Thoracic aorta (tissue), 2 donors: ENCODE data around the gene ACTN4. TPM values are rescaled to one million over a fixed set of nuclear protein-coding genes. Genes with fewer than 3 reads are reported as not detected.

Source experiments
- ATAC-seq: fragments of 150-250 bp; one replicate; pipeline ENCODE4 v1.8.0; 2017; ENCODE audit warnings: low read depth; ENCODE audit not compliant: insufficient number of reproducible peaks, low FRiP score
- DNase-seq: peaks from one replicate; pipeline ENCODE4 v3.0.0-alpha.2; 2020; ENCODE audit warnings: low spot score
- H3K27ac ChIP-seq, 2 donors: fragments of 200-600 bp; sonication (generic); 1 replicate in 1 of 2; 2 replicates in 1 of 2; pipeline ENCODE4 v1.5.1; 2016; ENCODE audit warnings: mild to moderate bottlenecking in 2 of 2, moderate library complexity in 2 of 2
- H3K27me3 ChIP-seq: fragments of 200-600 bp; sonication (generic); replicated peaks from 2 replicates; pipeline ENCODE4 v1.6.0; 2016; ENCODE audit warnings: mild to moderate bottlenecking; ENCODE audit not compliant: insufficient read depth
- H3K36me3 ChIP-seq: fragments of 200-600 bp; sonication (generic); one replicate; pipeline ENCODE4 v1.5.1; 2016
- H3K4me1 ChIP-seq, 2 donors: fragments of 200-600 bp; sonication (generic); 1 replicate in 1 of 2; 2 replicates in 1 of 2; pipeline versions ENCODE4 v1.5.1 to v1.6.0; 2016; ENCODE audit warnings: low read depth in 2 of 2, mild to moderate bottlenecking in 1 of 2; ENCODE audit not compliant: control insufficient read depth in 1 of 2
- H3K4me3 ChIP-seq: fragments of 200-600 bp; sonication (generic); 2 replicates; pipeline ENCODE4 v1.5.1; 2016; ENCODE audit warnings: mild to moderate bottlenecking
- H3K9me3 ChIP-seq: fragments of 200-600 bp; sonication (generic); 2 replicates; pipeline ENCODE4 v1.5.1; 2016
- total RNA-seq, 2 donors: library from RNA; depleted of rRNA; stranded (reverse); fragments of >200 nt; gene quantifications; one replicate each; pipeline versions ENCODE4 v1.1.0 to v1.2.3, GENCODE V29; 2016
- TF ChIP-seq, protein P1 (sequence below): fragments of 200-600 bp; sonication (generic); IDR thresholded peaks from one replicate; pipeline ENCODE4 v1.5.1; 2019; ENCODE audit warnings: antibody characterized with exemption

The ACTN4 gene
- total RNA-seq, 2 donors from 2014 or later, result 668 to 1,387 TPM

DNA sequence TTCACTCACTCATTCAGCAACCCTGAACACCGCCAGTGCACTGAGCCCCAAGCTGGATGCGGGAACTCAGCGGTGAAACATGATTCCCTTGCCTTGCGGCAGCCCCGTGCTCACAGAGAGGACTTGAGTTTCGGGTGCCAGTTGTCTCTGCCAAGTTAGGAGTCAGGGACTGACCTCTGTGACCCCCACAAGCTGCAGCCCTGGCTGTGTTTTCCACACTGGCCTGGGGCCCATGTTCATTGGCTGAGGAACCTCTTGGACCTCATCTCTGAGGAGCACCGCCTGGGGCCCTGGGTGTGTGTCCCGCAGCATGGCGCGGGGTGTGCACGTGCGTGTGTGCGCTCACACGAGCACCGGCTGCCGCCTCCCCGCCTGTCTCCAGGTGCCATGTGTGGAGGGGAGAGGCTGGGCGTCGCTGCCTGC, 65.8 kb downstream of the ACTN4 start:
- Histone ChIP-seq H3K4me1 (peaks cover 44 to 76% of the 10 kb centered on the region in 2 donors), H3K27me3 (no peaks in the 10 kb centered on the region), H3K4me3 (no peak overlapping the region), H3K27ac (peak overlapping the region; percentile 81 to 82), H3K36me3 (peaks cover 82% of the 10 kb centered on the region), H3K9me3 (no peaks in the 10 kb centered on the region)
- TF ChIP-seq, protein P1, sequence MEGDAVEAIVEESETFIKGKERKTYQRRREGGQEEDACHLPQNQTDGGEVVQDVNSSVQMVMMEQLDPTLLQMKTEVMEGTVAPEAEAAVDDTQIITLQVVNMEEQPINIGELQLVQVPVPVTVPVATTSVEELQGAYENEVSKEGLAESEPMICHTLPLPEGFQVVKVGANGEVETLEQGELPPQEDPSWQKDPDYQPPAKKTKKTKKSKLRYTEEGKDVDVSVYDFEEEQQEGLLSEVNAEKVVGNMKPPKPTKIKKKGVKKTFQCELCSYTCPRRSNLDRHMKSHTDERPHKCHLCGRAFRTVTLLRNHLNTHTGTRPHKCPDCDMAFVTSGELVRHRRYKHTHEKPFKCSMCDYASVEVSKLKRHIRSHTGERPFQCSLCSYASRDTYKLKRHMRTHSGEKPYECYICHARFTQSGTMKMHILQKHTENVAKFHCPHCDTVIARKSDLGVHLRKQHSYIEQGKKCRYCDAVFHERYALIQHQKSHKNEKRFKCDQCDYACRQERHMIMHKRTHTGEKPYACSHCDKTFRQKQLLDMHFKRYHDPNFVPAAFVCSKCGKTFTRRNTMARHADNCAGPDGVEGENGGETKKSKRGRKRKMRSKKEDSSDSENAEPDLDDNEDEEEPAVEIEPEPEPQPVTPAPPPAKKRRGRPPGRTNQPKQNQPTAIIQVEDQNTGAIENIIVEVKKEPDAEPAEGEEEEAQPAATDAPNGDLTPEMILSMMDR, result no peak
- ATAC-seq (no peak), DNase-seq (no peak)

DNA sequence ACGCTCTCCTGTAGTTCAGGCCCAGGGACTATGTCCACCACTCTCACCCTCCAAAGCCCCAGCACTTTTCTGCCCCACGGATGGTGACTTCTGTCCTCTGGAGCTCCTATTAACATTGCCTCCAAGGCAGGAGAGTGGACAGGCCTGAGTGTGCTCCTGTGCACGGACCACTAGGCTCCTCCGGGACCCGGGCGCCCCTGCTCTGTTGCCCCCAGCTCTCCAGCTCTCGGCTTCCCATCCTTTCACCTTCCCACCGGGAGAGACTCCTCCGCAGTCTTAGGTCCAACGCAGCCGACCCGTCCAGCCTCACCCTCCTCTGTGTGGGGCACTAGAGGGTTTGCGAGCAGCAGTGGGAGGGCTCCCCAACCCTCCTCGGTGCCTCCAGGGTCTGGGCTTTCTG, 66.4 kb downstream of the ACTN4 start:
- ATAC-seq, result no peak

DNA sequence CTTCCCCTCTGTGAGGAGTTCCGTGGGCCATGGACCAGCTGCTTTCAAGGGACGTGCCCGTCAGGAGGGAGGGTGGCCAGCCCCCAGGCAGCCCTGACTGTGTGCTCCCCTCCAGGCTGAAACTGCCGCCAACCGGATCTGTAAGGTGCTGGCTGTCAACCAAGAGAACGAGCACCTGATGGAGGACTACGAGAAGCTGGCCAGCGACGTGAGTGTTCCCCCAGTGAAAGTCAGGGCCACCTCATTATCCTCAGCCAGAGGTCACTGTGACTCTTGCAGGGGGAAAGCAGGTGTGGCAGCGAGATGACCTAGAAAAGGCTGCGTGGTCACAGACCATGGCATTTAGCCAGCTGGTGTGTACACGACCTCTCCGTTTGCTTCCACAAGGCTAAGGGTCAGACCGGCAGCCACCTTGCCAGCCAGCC, 66.9 kb downstream of the ACTN4 start:
- Histone ChIP-seq H3K9me3 (no peaks in the 10 kb centered on the region), H3K27ac (peak overlapping the region; percentile 81 to 82), H3K36me3 (peaks cover 80% of the 10 kb centered on the region), H3K4me1 (peaks cover 45 to 76% of the 10 kb centered on the region in 2 donors), H3K4me3 (no peak overlapping the region), H3K27me3 (no peaks in the 10 kb centered on the region)
- DNase-seq (no peak), ATAC-seq (no peak)
- TF ChIP-seq, protein P1, result no peak

More for the DNA sequence above, 66.4 kb downstream of the ACTN4 start:
- Histone ChIP-seq H3K4me3 (no peak overlapping the region), H3K27ac (peak overlapping the region; percentile 81 to 82), H3K27me3 (no peaks in the 10 kb centered on the region), H3K4me1 (peaks cover 44 to 76% of the 10 kb centered on the region in 2 donors), H3K9me3 (no peaks in the 10 kb centered on the region), H3K36me3 (peaks cover 82% of the 10 kb centered on the region)
- no peak for DNase-seq
- TF ChIP-seq, protein P1, result no peak

DNA sequence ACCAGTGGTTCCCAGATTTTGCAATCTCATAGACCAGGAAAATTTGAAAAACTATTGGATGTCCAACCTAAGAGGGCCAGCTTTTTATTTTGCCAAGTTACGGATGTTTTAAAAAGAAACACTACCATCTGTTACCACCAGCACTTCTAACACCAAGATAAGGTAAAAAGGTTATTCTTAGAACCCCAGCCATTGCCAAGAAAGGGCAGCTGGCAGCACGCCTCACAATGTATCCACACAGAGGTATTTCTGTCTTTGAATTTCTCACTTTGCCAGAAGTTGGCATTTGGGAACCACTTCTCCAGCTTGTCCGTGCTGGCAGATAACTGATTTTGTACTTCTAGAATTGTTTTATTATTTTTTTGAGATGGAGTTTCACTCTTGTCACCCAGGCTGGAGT, 68.1 kb downstream of the ACTN4 start:
- peaks cover 53 to 76% of the 10 kb centered on the region in 2 donors for H3K4me1 ChIP-seq
- ATAC-seq, result no peak

DNA sequence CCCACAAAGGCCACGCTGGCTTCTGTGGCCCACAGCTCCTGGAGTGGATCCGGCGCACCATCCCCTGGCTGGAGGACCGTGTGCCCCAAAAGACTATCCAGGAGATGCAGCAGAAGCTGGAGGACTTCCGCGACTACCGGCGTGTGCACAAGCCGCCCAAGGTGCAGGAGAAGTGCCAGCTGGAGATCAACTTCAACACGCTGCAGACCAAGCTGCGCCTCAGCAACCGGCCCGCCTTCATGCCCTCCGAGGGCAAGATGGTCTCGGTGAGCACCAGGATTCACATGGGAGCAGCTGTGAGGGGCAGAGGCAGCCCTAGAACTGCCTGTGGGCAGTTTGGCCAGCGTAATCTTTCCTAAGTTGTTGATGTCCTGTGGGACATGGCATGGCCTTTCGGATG, 69.6 kb downstream of the ACTN4 start:
- peaks cover 52 to 75% of the 10 kb centered on the region in 2 donors for H3K4me1 ChIP-seq
- no peaks in the 10 kb centered on the region for H3K9me3 ChIP-seq
- no peaks in the 10 kb centered on the region for H3K27me3 ChIP-seq
- DNase-seq, result no peak
- peak overlapping the region in 1 of 2 donors; percentile 81 for H3K27ac ChIP-seq
- peaks cover 81% of the 10 kb centered on the region for H3K36me3 ChIP-seq
- TF ChIP-seq, protein P1, result no peak
- no peak for ATAC-seq
- no peak overlapping the region for H3K4me3 ChIP-seq

More for the DNA sequence above, 68.1 kb downstream of the ACTN4 start:
- Histone ChIP-seq H3K9me3 (no peaks in the 10 kb centered on the region), H3K27me3 (no peaks in the 10 kb centered on the region), H3K4me3 (no peak overlapping the region), H3K36me3 (peaks cover 79% of the 10 kb centered on the region), H3K27ac (peak overlapping the region; percentile 66 to 81)
- DNase-seq, result peak; percentile 66
- TF ChIP-seq, protein P1, result peak; percentile 40
